HG02973 (cell line): ENCODE results near the gene RAB6B.
A peak's percentile ranks its signal among the peaks of the same experiment; 100 is the strongest.

Experiments used
- ATAC-seq: cut with Tn5 transposase; IDR thresholded peaks from one replicate; pipeline ENCODE4 v1.9.1; 2021; ENCODE audit warnings: moderate library complexity; ENCODE audit not compliant: unreplicated experiment

RAB6B gene

GRCh38 chr3:133881939-133882825 lies 13.5 kb downstream of the RAB6B start:
- ATAC-seq, result no peak

- no peak for ATAC-seq
These were observed 14.2 kb downstream of the RAB6B start for GRCh38 chr3:133881492-133881891.

- no peak for ATAC-seq
These were observed 14.7 kb downstream of the RAB6B start for GRCh38 chr3:133880886-133881455.

- ATAC-seq, result peak; percentile 53
These were observed 15.4 kb downstream of the RAB6B start for GRCh38 chr3:133880287-133880686.

- ATAC-seq, result no peak
These were observed 17.2 kb downstream of the RAB6B start for GRCh38 chr3:133878518-133878917.

GRCh38 chr3:133877221-133877620 lies 18.5 kb downstream of the RAB6B start:
- no peak for ATAC-seq

GRCh38 chr3:133874761-133875438 lies 20.8 kb downstream of the RAB6B start:
- ATAC-seq, result no peak

GRCh38 chr3:133874344-133874743 lies 21.3 kb downstream of the RAB6B start:
- ATAC-seq, result no peak

- no peak for ATAC-seq
These were observed 22.9 kb downstream of the RAB6B start for GRCh38 chr3:133872781-133873180.

GRCh38 chr3:133872161-133872560 lies 23.5 kb downstream of the RAB6B start:
- no peak for ATAC-seq

GRCh38 chr3:133871368-133872090 lies 24.2 kb downstream of the RAB6B start:
- no peak for ATAC-seq

GRCh38 chr3:133870822-133871221 lies 24.9 kb downstream of the RAB6B start:
- no peak for ATAC-seq

GRCh38 chr3:133869586-133869985 lies 26.1 kb downstream of the RAB6B start:
- no peak for ATAC-seq

- ATAC-seq, result no peak
These were observed 26.8 kb downstream of the RAB6B start for GRCh38 chr3:133868758-133869475.

- no peak for ATAC-seq
These were observed 27.5 kb downstream of the RAB6B start for GRCh38 chr3:133868186-133868585.

GRCh38 chr3:133866141-133866540 lies 29.5 kb downstream of the RAB6B start:
- ATAC-seq, result no peak

- ATAC-seq, result no peak
These were observed 30.4 kb downstream of the RAB6B start for GRCh38 chr3:133865136-133865855.

GRCh38 chr3:133864616-133865015 lies 31.1 kb downstream of the RAB6B start:
- no peak for ATAC-seq

- no peak for ATAC-seq
These were observed 31.8 kb downstream of the RAB6B start for GRCh38 chr3:133863911-133864310.

GRCh38 chr3:133862161-133862560 lies 33.5 kb downstream of the RAB6B start:
- ATAC-seq, result no peak
